SK-N-SH treated with all-trans-retinoic acid at 6 μM for 48 hours (cell line): ENCODE results near the gene PYHIN1.

Source experiments
- ARNTL ChIP-seq: fragments of 450-650 bp; formaldehyde crosslinking; IDR thresholded peaks from 2 replicates; pipeline ENCODE4 v1.5.0; 2020; ENCODE audit warnings: low read depth, mild to moderate bottlenecking, moderate library complexity, borderline replicate concordance
- CSRNP3 ChIP-seq: fragments of 250-450 bp; sonication (Bioruptor Pico); IDR thresholded peaks from 2 replicates; pipeline ENCODE4 v1.5.1; 2021; ENCODE audit warnings: mild to moderate bottlenecking, moderate library complexity
- PATZ1 ChIP-seq: fragments of 250-450 bp; sonication (Bioruptor Pico); IDR thresholded peaks from 2 replicates; pipeline ENCODE4 v1.8.0; 2020; ENCODE audit warnings: mild to moderate bottlenecking, moderate library complexity, borderline replicate concordance

- TF ChIP-seq PATZ1 (CRISPR knock-in tag): no peak
- no peak for TF ChIP-seq ARNTL (CRISPR knock-in tag)
- TF ChIP-seq CSRNP3: no peak
These were observed 6.7 kb upstream of the PYHIN1 start for GRCh38 chr1:158924677-158925076.
